Epidermal melanocyte (primary cell): ENCODE data around the gene CCDC110.
A peak's percentile ranks its signal among the peaks of the same experiment; 100 is the strongest.

Experiments used
- DNase-seq: peaks from one replicate; pipeline ENCODE4 v3.0.0; 2011; ENCODE audit warnings: low spot score; ENCODE audit not compliant: insufficient read length

Gene CCDC110

GRCh38 chr4:185421366-185422124, 50.0 kb downstream of the CCDC110 start:
- DNase-seq: no peak

GRCh38 chr4:185416955-185417354, 54.6 kb downstream of the CCDC110 start:
- no peak for DNase-seq

GRCh38 chr4:185412412-185412811, 59.1 kb downstream of the CCDC110 start:
- DNase-seq: no peak

GRCh38 chr4:185411849-185412248, 59.7 kb downstream of the CCDC110 start:
- DNase-seq: no peak

- DNase-seq: no peak
Observed at GRCh38 chr4:185408432-185408831, 63.1 kb downstream of the CCDC110 start.

GRCh38 chr4:185405296-185405999, 66.1 kb downstream of the CCDC110 start:
- no peak for DNase-seq

GRCh38 chr4:185404031-185404430, 67.5 kb downstream of the CCDC110 start:
- DNase-seq: no peak

- DNase-seq: no peak
Observed at GRCh38 chr4:185399466-185399865, 72.1 kb downstream of the CCDC110 start.

- DNase-seq: no peak
Observed at GRCh38 chr4:185398618-185399017, 72.9 kb downstream of the CCDC110 start.

GRCh38 chr4:185396724-185397385, 74.7 kb downstream of the CCDC110 start, which contains the start of gene ANKRD37:
Gene ANKRD37, plus strand, starts transcription at chr4:185396841. Its CDS starts 83 bp downstream, at chr4:185396924.
- DNase-seq: no peak

- DNase-seq: peak; percentile 94
Observed at GRCh38 chr4:185395956-185396723, 75.4 kb downstream of the CCDC110 start.

GRCh38 chr4:185395238-185395955, 76.1 kb downstream of the CCDC110 start, which contains the start of gene LRP2BP:
Gene LRP2BP, minus strand, starts transcription at chr4:185395924. Its CDS starts 17,738 bp downstream, at chr4:185378186.
- DNase-seq: peak; percentile 70
